ENCODE measurements around the gene SECTM1. TPM values are rescaled to one million over a fixed set of nuclear protein-coding genes. Genes with fewer than 3 reads are reported as not detected.

The SECTM1 gene
- total RNA-seq, 2 experiments from 2014 or later, result 18.3 to 18.5 TPM

- ChIA-PET CTCF (interaction anchor here (4.8 kb wide), 1 partner anchor 11 kb away, joined by 19 read pairs; the partner anchor contains the start of gene CD7), POLR2A (interaction anchor here (0.9 to 2.5 kb wide), 3 partner anchors 8 to 19 kb away, joined by 3 to 12 read pairs (median 3); no protein-coding TSS in a partner anchor)
- H3K36me3 Mint-ChIP-seq (ENCODE audit: low read depth), result no peaks in the 10 kb centered on the region
- no peak for DNase-seq
- peaks cover 3% of the 10 kb centered on the region for H3K27me3 Mint-ChIP-seq
- H3K27ac Mint-ChIP-seq, result no peak overlapping the region
- no peaks in the 10 kb centered on the region for H3K9me3 Mint-ChIP-seq
- peaks cover 51% of the 10 kb centered on the region for H3K4me1 Mint-ChIP-seq
- no peak overlapping the region for H3K4me3 Mint-ChIP-seq
Measured at GRCh38 chr17:82305727-82306300, 27.8 kb downstream of the SECTM1 start.

DNA sequence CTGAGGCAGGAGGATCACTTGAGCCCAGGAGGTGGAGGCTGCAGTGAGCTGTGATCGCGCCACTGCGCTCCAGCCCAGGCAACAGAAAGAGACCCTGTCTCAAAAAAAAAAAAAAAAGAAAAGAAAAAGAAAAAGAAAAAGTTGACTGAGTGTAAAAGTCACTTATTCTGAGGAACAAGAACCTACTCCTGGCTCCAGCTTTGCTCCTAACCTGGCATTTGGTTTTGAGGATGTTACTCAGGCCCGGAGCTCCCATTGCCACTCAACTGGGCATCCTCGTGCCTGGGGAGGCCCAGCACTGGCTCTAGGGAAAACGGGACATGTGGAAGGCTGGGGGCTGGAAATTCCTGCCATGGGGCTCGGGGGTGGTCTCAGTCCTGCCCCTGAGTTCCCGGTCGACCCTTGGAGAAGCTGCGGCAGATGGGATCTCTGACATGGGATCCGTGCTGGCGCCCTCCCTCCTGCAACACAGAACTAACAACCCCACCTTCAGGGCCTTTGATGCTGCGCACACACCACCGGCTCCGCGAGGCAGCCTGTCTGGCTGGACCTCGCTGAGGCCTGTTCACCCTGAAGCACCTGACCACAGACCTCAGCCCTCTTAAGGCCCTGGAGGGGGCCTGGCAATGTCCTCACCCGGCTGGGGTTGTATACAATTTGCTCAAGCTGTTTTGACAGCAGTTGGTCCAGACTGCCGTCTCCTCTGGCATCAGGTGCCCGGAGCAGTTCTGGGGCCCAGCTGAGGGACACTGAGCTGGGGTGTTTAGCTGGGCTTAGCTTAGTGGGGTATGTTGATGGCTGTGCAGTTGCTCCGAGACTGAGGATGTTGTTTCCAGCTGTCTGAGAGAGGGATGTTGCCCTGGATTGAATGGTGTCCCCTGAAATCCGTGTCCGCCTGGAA, 28.5 kb downstream of the SECTM1 start:
- POLR2A ChIA-PET, result interaction anchor here (1.5 to 4.7 kb wide), 2 partner anchors 9 to 13 kb away, joined by 3 to 38 read pairs; no protein-coding TSS in a partner anchor
- no peaks in the 10 kb centered on the region for H3K9me3 Mint-ChIP-seq
- no peak for DNase-seq
- peaks cover 59% of the 10 kb centered on the region for H3K4me1 Mint-ChIP-seq
- no peak overlapping the region for H3K4me3 Mint-ChIP-seq
- H3K27me3 Mint-ChIP-seq, result peaks cover 1% of the 10 kb centered on the region
- no peak overlapping the region for H3K27ac Mint-ChIP-seq
- no peaks in the 10 kb centered on the region for H3K36me3 Mint-ChIP-seq (ENCODE audit: low read depth)
- CTCF ChIA-PET, result interaction anchor here (1.0 to 4.8 kb wide), 2 partner anchors 12 kb away, joined by 3 to 19 read pairs; partner anchors contain the start of gene CD7

DNA sequence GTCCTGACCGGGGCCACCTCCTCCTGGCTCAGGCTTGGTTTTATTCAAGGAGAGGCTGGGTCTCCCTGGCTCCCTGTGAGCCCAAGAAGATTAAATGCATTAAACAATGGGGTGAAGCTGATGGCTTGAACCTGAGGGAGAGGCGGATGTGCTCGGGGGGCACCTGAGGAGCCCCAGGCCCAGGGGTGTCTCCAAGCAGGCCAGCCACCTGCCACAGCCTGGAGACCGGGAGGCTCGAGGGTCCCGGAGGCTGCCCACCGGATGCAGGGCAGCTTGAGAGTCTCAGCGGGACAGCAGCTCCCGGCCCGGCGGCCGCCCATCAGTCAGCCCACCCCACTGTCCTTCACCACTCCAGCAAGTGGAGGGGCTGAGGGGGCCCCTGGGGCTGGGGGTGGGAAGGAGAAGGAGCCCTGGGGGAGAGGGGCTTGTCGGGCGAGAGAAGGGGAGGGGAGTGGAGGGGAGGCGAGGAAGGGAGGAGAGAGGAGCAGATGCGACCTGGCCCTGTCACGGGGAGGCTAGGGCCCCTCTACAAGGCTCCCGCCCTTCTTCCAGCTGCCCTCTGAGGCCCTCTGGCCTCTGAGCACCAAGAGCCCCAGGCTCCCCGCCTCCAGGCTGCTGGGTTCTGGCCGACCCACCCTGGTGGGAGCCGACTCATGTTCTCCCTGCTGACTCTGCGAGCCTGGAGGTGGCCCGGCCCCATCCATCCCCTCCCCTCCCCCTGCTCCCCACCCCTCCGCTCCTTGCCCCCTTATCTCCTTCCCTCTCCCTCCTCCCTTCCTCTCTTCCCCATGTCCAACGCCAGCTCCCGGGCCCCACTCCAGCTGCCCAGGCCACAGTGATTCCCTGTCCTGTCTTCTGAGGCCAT, 29.4 kb downstream of the SECTM1 start:
- ChIA-PET CTCF (interaction anchor here (1.0 to 4.8 kb wide), 5 partner anchors 12 to 68 kb away, joined by 3 to 28 read pairs (median 17); partner anchors contain the start of gene CD7), POLR2A (interaction anchor here (1.7 to 7.6 kb wide), 6 partner anchors 9 to 75 kb away, joined by 4 to 120 read pairs (median 18); partner anchors contain the start of genes CD7, CSNK1D and SLC16A3)
- H3K36me3 Mint-ChIP-seq (ENCODE audit: low read depth), result no peaks in the 10 kb centered on the region
- H3K27ac Mint-ChIP-seq, result peak overlapping the region; percentile 44
- no peaks in the 10 kb centered on the region for H3K27me3 Mint-ChIP-seq
- peaks cover 68% of the 10 kb centered on the region for H3K4me1 Mint-ChIP-seq
- H3K4me3 Mint-ChIP-seq, result no peak overlapping the region
- DNase-seq, result no peak
- no peaks in the 10 kb centered on the region for H3K9me3 Mint-ChIP-seq

DNA sequence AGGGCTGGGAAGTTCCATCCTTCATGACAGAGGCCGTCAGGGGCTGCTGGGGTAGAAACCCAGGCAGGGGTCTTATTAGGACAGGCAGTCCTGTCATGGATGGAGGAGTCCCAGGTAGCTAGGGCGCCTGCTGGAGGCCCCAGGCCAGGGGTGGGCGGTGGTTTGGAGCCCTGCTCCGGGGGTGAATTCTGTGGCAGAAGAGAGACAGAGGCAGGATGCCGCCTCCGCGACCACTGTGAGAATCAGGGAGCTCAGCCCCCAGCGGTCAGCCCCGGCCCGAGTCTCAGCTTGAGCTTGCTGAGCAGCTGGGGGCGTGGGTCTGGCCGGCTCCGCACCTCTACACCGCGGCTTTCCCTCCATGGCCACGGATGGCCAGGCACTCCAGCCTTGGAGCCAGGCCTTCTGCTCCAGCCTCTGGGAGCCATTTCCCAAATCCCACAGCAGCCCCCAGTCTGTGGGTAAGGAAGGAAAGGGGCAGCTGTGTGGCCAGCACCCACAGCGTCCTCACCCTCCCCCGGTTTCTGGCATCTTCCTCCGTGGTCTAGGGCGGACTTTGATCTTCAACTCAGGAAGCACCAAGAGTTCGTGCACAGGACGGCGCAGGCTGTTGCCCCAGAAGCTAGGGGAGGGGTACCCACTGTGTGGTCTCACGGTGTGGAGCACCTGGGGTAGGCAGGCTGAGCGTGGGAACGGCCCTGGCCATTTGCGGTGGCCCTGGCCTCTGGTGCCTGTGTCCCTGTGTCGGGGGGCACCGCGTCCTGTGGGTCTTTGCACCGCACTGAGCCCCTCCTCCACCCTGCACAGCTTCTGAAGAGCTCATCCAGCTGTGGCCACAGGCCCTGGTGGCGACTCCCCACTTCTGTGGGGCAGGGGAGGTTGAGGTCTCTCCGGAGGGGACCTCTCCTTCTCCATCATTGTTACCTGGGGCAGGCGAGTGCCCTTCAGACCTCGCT, 30.3 kb downstream of the SECTM1 start:
- Mint-ChIP-seq H3K36me3 (ENCODE audit: low read depth) (peaks cover 2% of the 10 kb centered on the region), H3K4me1 (peaks cover 77% of the 10 kb centered on the region), H3K9me3 (no peaks in the 10 kb centered on the region), H3K4me3 (peak overlapping the region; percentile 67), H3K27me3 (no peaks in the 10 kb centered on the region), H3K27ac (peak overlapping the region; percentile 95)
- ChIA-PET CTCF (interaction anchor here (0.6 to 4.8 kb wide), 6 partner anchors 11 to 67 kb away, joined by 3 to 28 read pairs (median 14); partner anchors contain the start of gene CD7), POLR2A (interaction anchor here (1.0 to 7.6 kb wide), 10 partner anchors 10 to 154 kb away, joined by 3 to 120 read pairs (median 12); partner anchors contain the start of genes CD7, CSNK1D and SLC16A3)
- DNase-seq, result peak; percentile 35

DNA sequence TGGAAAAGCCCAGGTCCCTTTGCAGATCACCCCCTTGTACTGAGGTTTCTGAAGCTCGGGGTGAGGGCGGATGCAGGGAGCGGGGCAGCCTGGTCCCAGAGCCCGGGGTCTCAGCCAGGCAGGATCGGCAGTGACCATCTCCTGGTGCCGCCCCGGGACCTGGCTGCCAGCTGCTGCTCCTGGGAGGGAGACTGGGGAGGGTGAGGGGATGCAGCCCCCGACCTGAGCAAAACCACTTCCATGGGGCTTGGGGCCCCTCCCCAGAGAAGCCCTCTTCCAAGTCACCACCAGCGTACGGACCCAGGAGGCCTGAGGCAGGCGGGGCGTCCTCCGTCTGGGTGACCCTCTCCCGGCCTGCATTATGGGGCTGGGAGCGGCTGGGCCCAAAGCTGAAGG, 31.0 kb downstream of the SECTM1 start:
- CTCF ChIA-PET, result interaction anchor here (0.6 to 4.8 kb wide), 6 partner anchors 10 to 66 kb away, joined by 3 to 28 read pairs (median 14); partner anchors contain the start of gene CD7
- Mint-ChIP-seq H3K36me3 (ENCODE audit: low read depth) (peaks cover 6% of the 10 kb centered on the region), H3K9me3 (no peaks in the 10 kb centered on the region), H3K4me3 (peak overlapping the region; percentile 67), H3K4me1 (peaks cover 81% of the 10 kb centered on the region), H3K27me3 (no peaks in the 10 kb centered on the region), H3K27ac (peak overlapping the region; percentile 95)
- no peak for DNase-seq
- POLR2A ChIA-PET, result interaction anchor here (1.0 to 7.6 kb wide), 11 partner anchors 10 to 155 kb away, joined by 3 to 120 read pairs (median 10); partner anchors contain the start of genes CD7, CSNK1D, SECTM1 and SLC16A3

DNA sequence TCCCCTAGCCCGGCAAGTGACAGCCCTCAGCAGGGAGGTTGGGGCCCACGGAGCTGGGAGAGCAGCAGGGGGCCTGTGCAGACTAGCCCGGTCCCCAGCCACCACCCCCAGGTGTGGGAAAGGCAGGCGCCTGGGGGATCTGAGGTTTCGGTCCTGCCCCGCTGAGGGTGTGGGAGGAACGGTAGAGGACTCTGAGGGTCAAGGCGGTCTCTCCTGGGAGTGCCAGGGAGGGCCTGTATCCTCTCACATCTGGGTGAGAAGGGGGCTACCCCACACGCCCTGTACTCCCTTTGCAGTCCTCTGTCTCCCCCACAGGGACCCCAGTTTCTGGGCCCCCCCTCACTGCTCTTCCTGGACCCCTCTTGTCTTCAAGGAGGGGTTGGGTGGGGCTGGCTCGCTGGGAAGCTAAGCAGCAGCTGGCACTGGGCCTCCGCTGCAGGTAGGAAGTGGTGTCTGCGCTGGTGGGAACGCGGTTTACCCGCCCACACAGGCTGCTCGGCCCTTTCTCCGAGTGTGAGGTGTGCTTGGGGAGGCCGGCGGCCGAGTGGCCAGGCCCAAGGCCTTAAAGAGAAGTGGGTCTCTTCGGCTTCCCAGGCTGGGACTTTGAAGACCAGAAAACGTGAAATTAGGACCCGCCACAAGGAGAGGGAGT, 31.5 kb downstream of the SECTM1 start:
- peak; percentile 72 for DNase-seq
- H3K36me3 Mint-ChIP-seq (ENCODE audit: low read depth), result peaks cover 6% of the 10 kb centered on the region
- POLR2A ChIA-PET, result interaction anchor here (1.0 to 7.6 kb wide), 12 partner anchors 9 to 147 kb away, joined by 3 to 120 read pairs (median 8); partner anchors contain the start of genes CD7, CSNK1D, SECTM1 and SLC16A3
- CTCF ChIA-PET, result interaction anchor here (1.1 to 4.8 kb wide), 7 partner anchors 10 to 90 kb away, joined by 3 to 28 read pairs (median 10); partner anchors contain the start of gene CD7
- peak overlapping the region; percentile 95 for H3K27ac Mint-ChIP-seq
- H3K9me3 Mint-ChIP-seq, result no peaks in the 10 kb centered on the region
- peaks cover 86% of the 10 kb centered on the region for H3K4me1 Mint-ChIP-seq
- H3K27me3 Mint-ChIP-seq, result no peaks in the 10 kb centered on the region
- H3K4me3 Mint-ChIP-seq, result peak overlapping the region; percentile 67

DNA sequence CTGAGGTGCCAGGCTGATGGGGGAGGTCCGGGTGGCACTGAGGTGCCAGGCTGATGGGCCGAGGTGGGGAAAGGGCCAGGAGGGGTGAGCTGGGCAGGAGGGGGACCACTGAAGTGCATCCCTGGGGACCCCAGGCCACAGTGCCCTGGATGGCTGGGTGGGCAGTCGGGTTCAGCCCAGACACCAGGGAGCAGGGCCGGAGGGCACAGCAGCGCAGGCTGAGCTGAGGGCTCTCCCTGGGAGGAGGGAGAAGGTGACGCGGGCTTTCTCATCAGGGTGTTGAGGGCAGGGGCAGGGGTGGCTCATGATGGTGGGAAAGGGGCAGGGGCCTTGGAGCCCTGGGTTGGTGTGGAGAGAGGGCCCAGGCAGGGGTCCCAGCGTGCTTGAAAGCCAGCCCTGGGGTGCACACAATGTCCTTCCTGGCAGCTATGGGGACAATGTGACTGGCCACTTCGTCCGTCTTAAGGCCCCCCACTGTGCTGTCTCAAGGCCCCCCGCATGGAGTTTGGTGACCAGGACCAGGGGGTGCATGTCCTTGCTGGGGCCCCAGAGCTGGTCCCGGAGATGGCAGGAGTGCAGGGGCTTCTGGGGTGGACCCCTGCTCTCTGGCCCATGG, 32.2 kb downstream of the SECTM1 start:
- Mint-ChIP-seq H3K4me1 (peaks cover 87% of the 10 kb centered on the region), H3K36me3 (ENCODE audit: low read depth) (peaks cover 6% of the 10 kb centered on the region), H3K4me3 (no peak overlapping the region), H3K27ac (peak overlapping the region; percentile 95), H3K9me3 (no peaks in the 10 kb centered on the region), H3K27me3 (no peaks in the 10 kb centered on the region)
- ChIA-PET CTCF (interaction anchor here (0.8 to 4.8 kb wide), 13 partner anchors 8 to 118 kb away, joined by 3 to 32 read pairs (median 4); partner anchors contain the start of gene CD7), POLR2A (interaction anchor here (1.0 to 7.6 kb wide), 11 partner anchors 9 to 156 kb away, joined by 3 to 120 read pairs (median 6); partner anchors contain the start of genes CD7, CSNK1D and SECTM1)
- no peak for DNase-seq

DNA sequence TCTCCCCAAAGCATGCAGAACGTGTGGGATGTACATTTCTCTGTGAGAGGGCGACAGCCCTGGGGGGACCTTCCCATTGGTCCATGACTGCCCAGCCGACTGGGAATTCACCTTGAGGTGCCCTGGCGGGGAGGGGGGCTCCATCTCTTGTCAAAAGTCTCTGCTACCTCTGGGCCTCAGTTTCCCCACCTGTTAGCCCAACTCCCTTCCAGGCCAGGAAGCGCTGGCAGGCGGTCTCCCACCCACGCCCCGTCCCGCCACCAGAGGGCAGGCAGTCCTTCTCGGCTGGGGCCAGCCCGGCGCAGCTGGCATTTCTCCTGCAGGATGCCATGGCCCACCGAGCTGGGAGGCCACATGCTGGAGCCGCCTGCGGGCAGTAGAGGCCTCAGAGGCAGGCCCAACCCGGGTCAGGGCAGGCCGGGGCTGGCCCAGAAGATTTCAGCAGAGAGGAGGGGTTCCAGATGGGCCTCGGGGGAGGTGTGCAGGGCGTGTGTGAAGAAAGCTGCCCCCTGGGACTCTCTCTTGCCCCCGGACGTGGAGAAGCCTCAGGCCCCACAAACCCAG, 32.8 kb downstream of the SECTM1 start:
- Mint-ChIP-seq H3K27ac (peak overlapping the region; percentile 100), H3K4me1 (peaks cover 85% of the 10 kb centered on the region), H3K9me3 (no peaks in the 10 kb centered on the region), H3K36me3 (ENCODE audit: low read depth) (peaks cover 6% of the 10 kb centered on the region), H3K27me3 (no peaks in the 10 kb centered on the region), H3K4me3 (no peak overlapping the region)
- ChIA-PET CTCF (interaction anchor here (0.8 to 4.8 kb wide), 14 partner anchors 9 to 156 kb away, joined by 3 to 32 read pairs (median 4); partner anchors contain the start of gene CD7), POLR2A (interaction anchor here (0.9 to 7.6 kb wide), 10 partner anchors 8 to 157 kb away, joined by 3 to 120 read pairs (median 9); partner anchors contain the start of genes CD7, CSNK1D and SECTM1)
- peak; percentile 72 for DNase-seq

GRCh38 chr17:82300228-82300627, 33.3 kb downstream of the SECTM1 start:
- CTCF ChIA-PET, result interaction anchor here (0.9 to 4.8 kb wide), 10 partner anchors 8 to 157 kb away, joined by 3 to 32 read pairs (median 12); partner anchors contain the start of gene CD7
- H3K27me3 Mint-ChIP-seq, result no peaks in the 10 kb centered on the region
- peaks cover 84% of the 10 kb centered on the region for H3K4me1 Mint-ChIP-seq
- peak overlapping the region; percentile 65 for H3K4me3 Mint-ChIP-seq
- H3K27ac Mint-ChIP-seq, result peak overlapping the region; percentile 100
- no peak for DNase-seq
- no peaks in the 10 kb centered on the region for H3K9me3 Mint-ChIP-seq
- H3K36me3 Mint-ChIP-seq (ENCODE audit: low read depth), result peaks cover 6% of the 10 kb centered on the region
- POLR2A ChIA-PET, result interaction anchor here (0.9 to 7.6 kb wide), 5 partner anchors 13 to 157 kb away, joined by 3 to 120 read pairs (median 3); partner anchors contain the start of genes CD7 and SECTM1

All from activated CD4-positive, alpha-beta memory T cell treated with anti-CD3 and anti-CD28 coated beads, Interleukin-2, amount 10 ng/mL, durations not matched to agents 7 days and 5 days (primary cell).